SU-DHL-6 (cell line): ENCODE data around the gene HES7.

Experiments
- H2AFZ ChIP-seq: fragments of 200-600 bp; sonication (generic); 2 replicates; pipeline ENCODE4 v1.6.1; 2014; ENCODE audit warnings: low read depth, mild to moderate bottlenecking, moderate library complexity, mixed read lengths, antibody characterized with exemption, low read length; ENCODE audit not compliant: severe bottlenecking
- H3F3A ChIP-seq: fragments of 200-600 bp; shearing (Covaris generic); 2 replicates; pipeline ENCODE4 v1.6.0; 2016; ENCODE audit warnings: antibody characterized with exemption, mild to moderate bottlenecking; ENCODE audit not compliant: insufficient read depth
- H3K27ac ChIP-seq: fragments of 200-600 bp; sonication (generic); 2 replicates; pipeline ENCODE4 v1.5.1; 2016; ENCODE audit warnings: low read depth, mild to moderate bottlenecking, low read length, moderate library complexity, mixed read lengths
- H3K27me3 ChIP-seq: fragments of 200-600 bp; sonication (generic), shearing (Covaris generic); 2 replicates; pipeline ENCODE4 v1.6.0; 2014; ENCODE audit warnings: mild to moderate bottlenecking, low read length
- H3K36me3 ChIP-seq: fragments of 200-600 bp; sonication (generic); 2 replicates; pipeline ENCODE4 v1.6.1; 2014; ENCODE audit warnings: mild to moderate bottlenecking, low read length, mixed read lengths
- H3K4me2 ChIP-seq: fragments of 300-600, 200-600 bp; shearing (Covaris generic), sonication (generic); 2 replicates; pipeline ENCODE4 v1.6.0; 2014; ENCODE audit warnings: low read length, low read depth, mild to moderate bottlenecking; ENCODE audit not compliant: poor library complexity, severe bottlenecking
- H3K4me3 ChIP-seq: fragments of 200-600 bp; sonication (generic); 2 replicates; pipeline ENCODE4 v1.5.1; 2014; ENCODE audit warnings: antibody characterized with exemption, low read length, mild to moderate bottlenecking, mixed read lengths; ENCODE audit not compliant: insufficient read depth, poor library complexity, severe bottlenecking
- H3K79me2 ChIP-seq: fragments of 200-600 bp; sonication (generic); 2 replicates; pipeline ENCODE4 v1.6.1; 2014; ENCODE audit warnings: mild to moderate bottlenecking, low read length, moderate library complexity; ENCODE audit not compliant: insufficient read depth
- H3K9ac ChIP-seq: fragments of 200-600 bp; sonication (generic); 2 replicates; pipeline ENCODE4 v1.7.0; 2014; ENCODE audit warnings: mild to moderate bottlenecking, low read length
- H3K9me2 ChIP-seq: fragments of 200-600 bp; sonication (generic); replicated peaks from 2 replicates; pipeline ENCODE4 v1.6.1; 2014; ENCODE audit warnings: low read length; ENCODE audit not compliant: insufficient read depth
- H3K9me3 ChIP-seq: fragments of 200-600 bp; sonication (generic); 2 replicates; pipeline ENCODE4 v1.6.1; 2014; ENCODE audit warnings: low read length, mixed read lengths; ENCODE audit not compliant: insufficient read depth
- H4K20me1 ChIP-seq: fragments of 200-600 bp; sonication (generic); 2 replicates; pipeline ENCODE4 v1.6.1; 2014; ENCODE audit warnings: low read depth, mild to moderate bottlenecking, antibody characterized with exemption, low read length, moderate library complexity, mixed read lengths
- EZH2phosphoT487 ChIP-seq: fragments of 200-600 bp; sonication (generic), shearing (Covaris generic); conservative IDR thresholded peaks from 2 replicates; pipeline ENCODE4 v1.6.1; 2018; ENCODE audit warnings: mild to moderate bottlenecking, antibody characterized with exemption, low read length, moderate library complexity, mixed read lengths
- TF ChIP-seq, protein P1 (sequence below): fragments of 200-600 bp; sonication (generic); IDR thresholded peaks from one replicate; pipeline ENCODE4 v1.5.1; 2017; ENCODE audit warnings: antibody characterized with exemption, mild to moderate bottlenecking, low read length, moderate library complexity; ENCODE audit not compliant: insufficient read depth, poor library complexity, severe bottlenecking

Gene HES7

DNA sequence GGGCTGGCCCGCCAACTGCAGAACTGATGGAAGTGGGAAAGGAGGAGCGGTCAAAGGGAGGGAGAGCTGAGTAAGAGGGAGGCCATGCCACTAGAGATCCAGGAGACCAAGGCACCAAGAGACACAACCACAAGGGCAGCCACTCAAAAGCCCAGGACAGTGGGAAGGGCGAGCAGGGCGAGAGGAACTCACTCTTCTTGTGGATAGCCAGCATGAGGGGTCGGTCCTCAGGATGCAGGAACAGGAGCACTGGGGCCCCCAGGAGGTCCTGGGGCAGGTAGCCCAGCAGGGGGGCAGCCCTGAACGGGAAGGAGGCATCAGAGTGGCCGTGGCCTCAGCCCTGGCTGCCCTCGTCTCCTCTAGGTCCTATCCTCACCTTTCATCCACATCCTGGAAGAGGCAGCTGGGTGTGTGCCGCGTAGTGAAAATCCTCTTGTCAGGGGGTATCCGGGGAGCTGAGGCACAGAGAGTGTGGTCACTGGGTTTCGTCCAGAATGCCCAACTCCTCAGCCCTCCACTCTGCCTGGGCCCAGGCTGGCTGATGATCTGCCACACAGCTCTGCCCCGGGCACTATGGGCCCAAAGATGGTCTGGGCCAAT lies 24.0 kb upstream of the HES7 start:
- no peak overlapping the region for H3K27ac ChIP-seq
- no peak for TF ChIP-seq EZH2phosphoT487
- TF ChIP-seq, protein P1, sequence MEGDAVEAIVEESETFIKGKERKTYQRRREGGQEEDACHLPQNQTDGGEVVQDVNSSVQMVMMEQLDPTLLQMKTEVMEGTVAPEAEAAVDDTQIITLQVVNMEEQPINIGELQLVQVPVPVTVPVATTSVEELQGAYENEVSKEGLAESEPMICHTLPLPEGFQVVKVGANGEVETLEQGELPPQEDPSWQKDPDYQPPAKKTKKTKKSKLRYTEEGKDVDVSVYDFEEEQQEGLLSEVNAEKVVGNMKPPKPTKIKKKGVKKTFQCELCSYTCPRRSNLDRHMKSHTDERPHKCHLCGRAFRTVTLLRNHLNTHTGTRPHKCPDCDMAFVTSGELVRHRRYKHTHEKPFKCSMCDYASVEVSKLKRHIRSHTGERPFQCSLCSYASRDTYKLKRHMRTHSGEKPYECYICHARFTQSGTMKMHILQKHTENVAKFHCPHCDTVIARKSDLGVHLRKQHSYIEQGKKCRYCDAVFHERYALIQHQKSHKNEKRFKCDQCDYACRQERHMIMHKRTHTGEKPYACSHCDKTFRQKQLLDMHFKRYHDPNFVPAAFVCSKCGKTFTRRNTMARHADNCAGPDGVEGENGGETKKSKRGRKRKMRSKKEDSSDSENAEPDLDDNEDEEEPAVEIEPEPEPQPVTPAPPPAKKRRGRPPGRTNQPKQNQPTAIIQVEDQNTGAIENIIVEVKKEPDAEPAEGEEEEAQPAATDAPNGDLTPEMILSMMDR: no peak
- H3K79me2 ChIP-seq: peaks cover 5% of the 10 kb centered on the region; the same call in 1 of the 2 replicates
- no peaks in the 10 kb centered on the region for H3K36me3 ChIP-seq
- H3K4me3 ChIP-seq: no peak overlapping the region
- H3K9me2 ChIP-seq: no peaks in the 10 kb centered on the region
- H2AFZ ChIP-seq: no peak overlapping the region
- H3K4me2 ChIP-seq: no peak overlapping the region
- H3K9ac ChIP-seq: no peak overlapping the region
- no peaks in the 10 kb centered on the region for H4K20me1 ChIP-seq
- 0 out of 2 replicates have a peak, but pooled peaks cover 3% of the 10 kb centered on the region for H3F3A ChIP-seq
- no peaks in the 10 kb centered on the region for H3K9me3 ChIP-seq
- no peaks in the 10 kb centered on the region for H3K27me3 ChIP-seq

DNA sequence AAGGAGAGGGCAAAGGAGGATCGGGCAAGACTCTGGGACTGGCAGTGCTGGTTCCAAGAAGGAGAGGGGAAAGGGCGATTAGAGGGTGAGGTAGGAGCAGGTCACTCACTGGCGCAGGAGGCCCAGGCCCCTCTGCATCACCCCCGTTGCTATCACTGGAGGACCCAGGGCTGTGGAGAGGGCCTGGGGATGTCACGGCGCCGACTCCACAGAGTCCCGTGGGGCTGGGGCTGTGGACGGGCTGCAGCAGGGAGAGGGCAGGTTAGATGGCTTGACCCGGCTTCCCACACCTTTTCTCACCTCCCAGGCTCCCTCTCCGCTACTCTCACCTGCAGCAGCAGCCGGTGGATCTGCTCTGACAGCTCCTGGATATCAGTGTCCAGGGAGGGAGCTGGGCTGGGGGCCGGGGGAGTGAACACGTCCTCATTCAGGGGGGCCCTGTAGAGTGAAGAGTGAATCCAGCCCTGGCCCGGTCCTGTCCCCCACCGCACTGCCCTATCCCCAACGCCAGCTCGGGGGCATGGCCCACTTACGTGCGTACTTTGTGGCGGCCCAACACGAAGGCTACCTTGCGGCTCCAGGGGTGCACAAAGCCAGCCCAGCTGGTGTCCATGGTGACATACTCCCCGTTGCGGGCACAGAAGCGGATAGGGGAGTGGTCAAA lies 23.4 kb upstream of the HES7 start:
- Histone ChIP-seq H3F3A (0 out of 2 replicates have a peak, but pooled peaks cover 3% of the 10 kb centered on the region), H3K9me2 (no peaks in the 10 kb centered on the region), H3K79me2 (peaks cover 5% of the 10 kb centered on the region; the same call in 1 of the 2 replicates)

DNA sequence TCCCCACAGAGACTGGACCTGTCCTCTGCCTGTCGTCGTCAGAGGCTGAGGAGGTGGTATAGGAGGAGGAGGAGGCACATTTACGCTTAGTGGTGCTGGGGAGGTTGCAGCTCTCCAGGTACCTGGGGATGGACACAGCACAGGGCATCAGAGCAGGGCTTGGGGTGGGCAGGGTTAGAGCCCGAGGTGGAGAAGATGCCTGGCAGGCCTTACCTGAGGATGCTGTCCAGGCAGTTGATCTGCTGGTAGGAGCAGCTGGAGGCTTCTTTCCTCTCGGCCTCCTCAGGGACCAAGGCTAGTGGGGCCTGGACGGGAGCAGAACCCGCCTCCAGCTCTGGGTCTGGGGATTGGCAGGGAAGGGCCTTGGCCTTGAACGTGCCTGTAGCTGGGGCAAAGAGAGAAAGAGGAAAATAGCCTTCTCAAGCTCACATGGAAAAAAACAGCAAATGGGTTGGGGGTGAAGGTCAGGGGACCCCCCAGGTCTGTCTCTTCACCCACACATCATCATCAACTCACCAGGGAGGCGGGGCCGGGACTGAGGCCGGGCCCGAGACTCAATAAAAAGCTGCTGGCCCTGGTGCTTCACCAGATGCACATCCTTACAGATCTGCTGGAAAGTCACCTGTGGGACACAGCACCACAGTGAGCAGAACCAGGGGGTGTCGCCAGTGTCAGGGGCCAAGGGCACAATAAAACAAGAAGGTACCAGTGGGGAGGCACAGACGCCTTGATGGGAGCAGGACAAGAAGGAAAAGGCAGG lies 22.7 kb upstream of the HES7 start:
- Histone ChIP-seq H3K4me2 (no peak overlapping the region), H3K9me2 (no peaks in the 10 kb centered on the region), H3K27me3 (no peaks in the 10 kb centered on the region), H3K9ac (no peak overlapping the region), H3K9me3 (no peaks in the 10 kb centered on the region), H3K36me3 (no peaks in the 10 kb centered on the region), H3F3A (no peaks in the 10 kb centered on the region), H3K79me2 (no peaks in the 10 kb centered on the region), H3K4me3 (no peak overlapping the region), H3K27ac (no peak overlapping the region), H4K20me1 (no peaks in the 10 kb centered on the region), H2AFZ (no peak overlapping the region)
- TF ChIP-seq, protein P1: no peak
- TF ChIP-seq EZH2phosphoT487: no peak

More for the DNA sequence above, 23.4 kb upstream of the HES7 start:
- H3K9me3 ChIP-seq: no peaks in the 10 kb centered on the region
- H3K27me3 ChIP-seq: no peaks in the 10 kb centered on the region
- no peak overlapping the region for H3K4me2 ChIP-seq
- no peak overlapping the region for H2AFZ ChIP-seq
- no peaks in the 10 kb centered on the region for H3K36me3 ChIP-seq
- H4K20me1 ChIP-seq: no peaks in the 10 kb centered on the region
- no peak overlapping the region for H3K27ac ChIP-seq
- TF ChIP-seq, protein P1: no peak
- TF ChIP-seq EZH2phosphoT487: no peak
- no peak overlapping the region for H3K4me3 ChIP-seq
- H3K9ac ChIP-seq: no peak overlapping the region
